Hepatocyte (in vitro differentiated cells): ENCODE measurements around the gene MAST4.

Experiments used
- EZH2 ChIP-seq: fragments of 200-600 bp; sonication (generic); IDR thresholded peaks from 2 replicates; pipeline ENCODE4 v1.6.1; 2016; ENCODE audit warnings: antibody characterized with exemption, mild to moderate bottlenecking, borderline replicate concordance
- EZH2phosphoT487 ChIP-seq: fragments of 200-600 bp; sonication (generic); IDR thresholded peaks from one replicate; pipeline ENCODE4 v1.6.1; 2018; ENCODE audit warnings: antibody characterized with exemption, mild to moderate bottlenecking, low read depth, moderate library complexity; ENCODE audit not compliant: unreplicated experiment, severe bottlenecking
- TF ChIP-seq, protein P1 (sequence below): fragments of 200-600 bp; sonication (generic); IDR thresholded peaks from 2 replicates; pipeline ENCODE4 v1.5.1; 2016; ENCODE audit warnings: antibody characterized with exemption, mild to moderate bottlenecking; ENCODE audit not compliant: poor library complexity

DNA sequence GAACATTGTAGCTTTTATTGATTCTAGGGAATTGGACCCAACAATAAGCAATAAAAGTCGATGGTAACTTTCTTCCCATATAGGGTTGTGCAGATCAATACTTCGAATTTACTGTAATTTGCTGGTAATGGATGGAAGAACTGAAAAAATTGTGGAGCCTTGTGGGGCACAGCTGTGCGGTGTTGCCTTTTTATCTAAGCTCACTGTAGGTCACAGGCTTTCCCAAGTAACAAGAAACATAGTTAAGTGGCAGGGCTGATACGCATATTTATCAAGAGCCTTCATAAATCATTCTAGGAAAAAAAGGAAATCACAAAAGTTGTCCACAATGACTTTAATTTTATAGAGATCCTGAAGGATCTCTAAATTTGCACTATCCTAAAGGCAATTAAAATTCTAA is 292.9 kb downstream of the MAST4 start:
- TF ChIP-seq EZH2phosphoT487, result no peak
- TF ChIP-seq, protein P1, sequence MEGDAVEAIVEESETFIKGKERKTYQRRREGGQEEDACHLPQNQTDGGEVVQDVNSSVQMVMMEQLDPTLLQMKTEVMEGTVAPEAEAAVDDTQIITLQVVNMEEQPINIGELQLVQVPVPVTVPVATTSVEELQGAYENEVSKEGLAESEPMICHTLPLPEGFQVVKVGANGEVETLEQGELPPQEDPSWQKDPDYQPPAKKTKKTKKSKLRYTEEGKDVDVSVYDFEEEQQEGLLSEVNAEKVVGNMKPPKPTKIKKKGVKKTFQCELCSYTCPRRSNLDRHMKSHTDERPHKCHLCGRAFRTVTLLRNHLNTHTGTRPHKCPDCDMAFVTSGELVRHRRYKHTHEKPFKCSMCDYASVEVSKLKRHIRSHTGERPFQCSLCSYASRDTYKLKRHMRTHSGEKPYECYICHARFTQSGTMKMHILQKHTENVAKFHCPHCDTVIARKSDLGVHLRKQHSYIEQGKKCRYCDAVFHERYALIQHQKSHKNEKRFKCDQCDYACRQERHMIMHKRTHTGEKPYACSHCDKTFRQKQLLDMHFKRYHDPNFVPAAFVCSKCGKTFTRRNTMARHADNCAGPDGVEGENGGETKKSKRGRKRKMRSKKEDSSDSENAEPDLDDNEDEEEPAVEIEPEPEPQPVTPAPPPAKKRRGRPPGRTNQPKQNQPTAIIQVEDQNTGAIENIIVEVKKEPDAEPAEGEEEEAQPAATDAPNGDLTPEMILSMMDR, result no peak
- no peak for TF ChIP-seq EZH2
